GM23338 (cell line): ENCODE results near the gene KRTAP21-1. TPM values are rescaled to one million over a fixed set of nuclear protein-coding genes. Genes with fewer than 3 reads are reported as not detected.

ENCODE experiments used
- ATAC-seq: fragments of 200-7000 bp; cut with Tn5 transposase; 3 replicates; pipeline ENCODE4 v1.9.1; 2020
- DNase-seq: peaks from one replicate; pipeline ENCODE4 v3.0.0-alpha.2; 2015; ENCODE audit warnings: low spot score
- H2AFZ ChIP-seq: fragments of 200-600 bp; sonication (generic); 2 replicates; pipeline ENCODE4 v1.8.0; 2016; ENCODE audit warnings: antibody characterized with exemption, mild to moderate bottlenecking, moderate library complexity
- H3F3A ChIP-seq: fragments of 200-600 bp; sonication (generic); replicated peaks from 2 replicates; pipeline ENCODE4 v1.8.0; 2017; ENCODE audit warnings: antibody characterized with exemption, mixed run types, low read depth
- H3K27ac ChIP-seq: fragments of 200-600 bp; sonication (generic); 2 replicates; pipeline ENCODE4 v1.6.1; 2016; ENCODE audit warnings: low read depth
- H3K27me3 ChIP-seq: fragments of 200-600 bp; sonication (generic); 2 replicates; pipeline ENCODE4 v1.8.0; 2016; ENCODE audit warnings: mild to moderate bottlenecking, mixed run types, moderate library complexity; ENCODE audit not compliant: insufficient read depth
- H3K36me3 ChIP-seq: fragments of 200-600 bp; sonication (generic); 2 replicates; pipeline ENCODE4 v1.8.0; 2016; ENCODE audit warnings: mild to moderate bottlenecking; ENCODE audit not compliant: insufficient read depth
- H3K4me1 ChIP-seq: fragments of 200-600 bp; sonication (generic); 2 replicates; pipeline ENCODE4 v1.8.0; 2016; ENCODE audit warnings: mild to moderate bottlenecking, moderate library complexity; ENCODE audit not compliant: insufficient read depth
- H3K4me2 ChIP-seq: fragments of 200-600 bp; sonication (generic); 2 replicates; pipeline ENCODE4 v1.7.1; 2017; ENCODE audit warnings: mixed run types
- H3K4me3 ChIP-seq: fragments of 200-600 bp; sonication (generic); 2 replicates; pipeline ENCODE4 v1.6.1; 2016; ENCODE audit warnings: mixed run types
- H3K79me2 ChIP-seq: fragments of 200-600 bp; sonication (generic); replicated peaks from 2 replicates; pipeline ENCODE4 v1.8.0; 2017; ENCODE audit warnings: mild to moderate bottlenecking; ENCODE audit not compliant: insufficient read depth
- H3K9me2 ChIP-seq: fragments of 200-600 bp; sonication (generic); 2 replicates; pipeline ENCODE4 v1.8.0; 2017; ENCODE audit not compliant: insufficient read depth
- H4K20me1 ChIP-seq: fragments of 200-600 bp; sonication (generic); replicated peaks from 2 replicates; pipeline ENCODE4 v1.8.0; 2017; ENCODE audit warnings: mild to moderate bottlenecking; ENCODE audit not compliant: insufficient read depth
- H3K27ac Mint-ChIP-seq: 2 replicates; pipeline ENCODE4 v1.8.0; 2020; ENCODE audit warnings: inconsistent platforms, mild to moderate bottlenecking, moderate library complexity, mixed read lengths
- H3K27me3 Mint-ChIP-seq: 3 replicates; pipeline ENCODE4 v1.8.0; 2022; ENCODE audit warnings: low read depth, mild to moderate bottlenecking, moderate library complexity, mixed read lengths, inconsistent platforms; ENCODE audit not compliant: insufficient read depth, poor library complexity
- H3K36me3 Mint-ChIP-seq: 3 replicates; pipeline ENCODE4 v1.8.0; 2021; ENCODE audit warnings: low read depth, mild to moderate bottlenecking, inconsistent platforms, moderate library complexity, mixed read lengths
- H3K4me1 Mint-ChIP-seq: 3 replicates; pipeline ENCODE4 v1.8.0; 2020; ENCODE audit warnings: mild to moderate bottlenecking, inconsistent platforms, mixed read lengths
- H3K4me3 Mint-ChIP-seq: 3 replicates; pipeline ENCODE4 v1.8.0; 2021; ENCODE audit warnings: moderate library complexity, mild to moderate bottlenecking, inconsistent platforms, mixed read lengths
- H3K9me3 Mint-ChIP-seq: 3 replicates; pipeline ENCODE4 v1.8.0; 2020; ENCODE audit warnings: moderate library complexity, mild to moderate bottlenecking, inconsistent platforms, mixed read lengths
- CREB1 ChIP-seq: fragments of 250-450 bp; sonication (Bioruptor Pico); IDR thresholded peaks from 2 replicates; pipeline ENCODE4 v1.5.0; 2020; ENCODE audit warnings: low read depth, mild to moderate bottlenecking, moderate library complexity
- CTCF ChIP-seq, 2 experiments: fragments of 200-600 bp in 1 of 2; sonication (generic) in 1 of 2; conservative IDR thresholded peaks; 2 replicates each; pipeline versions ENCODE4 v1.5.1 to v1.6.1; 2016 to 2017; ENCODE audit warnings: antibody characterized with exemption in 2 of 2, low read depth in 2 of 2, mild to moderate bottlenecking in 2 of 2, moderate library complexity in 1 of 2
- ETS1 ChIP-seq: IDR thresholded peaks from 2 replicates; pipeline ENCODE4 v1.6.1; 2016; ENCODE audit warnings: antibody characterized with exemption
- NANOG ChIP-seq: IDR thresholded peaks from 2 replicates; pipeline ENCODE4 v1.6.1; 2016; ENCODE audit warnings: antibody characterized with exemption, borderline replicate concordance
- POLR2AphosphoS5 ChIP-seq: IDR thresholded peaks from 2 replicates; pipeline ENCODE4 v1.6.1; 2016; ENCODE audit warnings: antibody characterized with exemption, low read depth
- REST ChIP-seq: IDR thresholded peaks from one replicate; pipeline ENCODE4 v1.6.1; 2018; ENCODE audit warnings: antibody characterized with exemption; ENCODE audit not compliant: unreplicated experiment
- STAT1 ChIP-seq: IDR thresholded peaks from one replicate; pipeline ENCODE4 v1.6.1; 2016; ENCODE audit warnings: antibody characterized with exemption; ENCODE audit not compliant: unreplicated experiment
- ZNF331 ChIP-seq: fragments of 250-450 bp; sonication (Bioruptor Pico); IDR thresholded peaks from 2 replicates; pipeline ENCODE4 v1.5.0; 2020; ENCODE audit warnings: low read depth, mild to moderate bottlenecking, moderate library complexity
- ZNF462 ChIP-seq: fragments of 250-450 bp; sonication (Bioruptor Pico); IDR thresholded peaks from 2 replicates; pipeline ENCODE4 v1.5.0; 2020; ENCODE audit warnings: mild to moderate bottlenecking, moderate library complexity
- polyA plus RNA-seq: library from polyadenylated mRNA; unstranded; fragments of >200 nt; fragmentation: Nextera tagmentation; extraction: Ambion mirVana; gene quantifications from 2 replicates; pipeline ENCODE4 v1.2.1, GENCODE V29; 2016
- total RNA-seq: library from RNA; depleted of rRNA; stranded (reverse); fragments of >200 nt; shearing (Covaris generic); gene quantifications from 2 replicates; pipeline ENCODE4 v1.2.3, GENCODE V29; 2014

Gene KRTAP21-1
- total and polyA plus RNA-seq, 2 experiments from 2014 or later = not detected

GRCh38 chr21:30718239-30718909 lies 36.9 kb downstream of the KRTAP21-1 start, which contains the start of gene KRTAP21-3:
Gene KRTAP21-3 (minus strand): TSS chr21:30718777. CDS start chr21:30718759, 18 bp downstream.
- Mint-ChIP-seq H3K4me3 (no peak within 1 kb of the TSS), H3K27me3 (no peaks in the 10 kb centered on the region), H3K36me3 (no peaks in the 10 kb centered on the region), H3K4me1 (no peaks in the 10 kb centered on the region), H3K9me3 (no peaks in the 10 kb centered on the region), H3K27ac (no peak within 1 kb of the TSS)
- DNase-seq = no peak
- Histone ChIP-seq H3K27me3 (no peaks in the 10 kb centered on the region), H3K9me2 (no peaks in the 10 kb centered on the region), H3K4me2 (no peak within 1 kb of the TSS), H2AFZ (no peak within 1 kb of the TSS), H3K79me2 (no peaks in the 10 kb centered on the region), H3K4me1 (peaks cover 3% of the 10 kb centered on the region), H4K20me1 (no peaks in the 10 kb centered on the region), H3F3A (no peaks in the 10 kb centered on the region), H3K27ac (no peak within 1 kb of the TSS), H3K36me3 (no peaks in the 10 kb centered on the region), H3K4me3 (no peak within 1 kb of the TSS)
- TF ChIP-seq CTCF (conservative IDR thresholded peaks at IDR 0.05; ENCODE audit: low read depth in 2 of 2) = no peak
- ATAC-seq = no peak

GRCh38 chr21:30717105-30717504 lies 38.1 kb downstream of the KRTAP21-1 start:
- Histone ChIP-seq H3K36me3 (no peaks in the 10 kb centered on the region), H3K4me3 (no peak overlapping the region), H2AFZ (no peak overlapping the region), H3F3A (no peaks in the 10 kb centered on the region), H4K20me1 (no peaks in the 10 kb centered on the region), H3K4me2 (no peak overlapping the region), H3K27me3 (no peaks in the 10 kb centered on the region), H3K4me1 (peaks cover 3% of the 10 kb centered on the region), H3K79me2 (no peaks in the 10 kb centered on the region), H3K9me2 (no peaks in the 10 kb centered on the region), H3K27ac (no peak overlapping the region)
- Mint-ChIP-seq H3K4me1 (no peaks in the 10 kb centered on the region), H3K27me3 (peaks cover 2% of the 10 kb centered on the region), H3K27ac (no peak overlapping the region), H3K36me3 (no peaks in the 10 kb centered on the region), H3K4me3 (no peak overlapping the region), H3K9me3 (no peaks in the 10 kb centered on the region)
- DNase-seq = no peak
- no peak for ATAC-seq
- TF ChIP-seq REST (no peak), ZNF462 (no peak), CREB1 (CRISPR knock-in tag) (no peak), STAT1 (no peak), NANOG (no peak), POLR2AphosphoS5 (no peak), ETS1 (no peak), ZNF331 (CRISPR knock-in tag) (no peak)
